Stimulated activated CD4-positive, alpha-beta T cell treated with anti-CD3 and anti-CD28 coated beads, Interleukin-2, amount 100 ng/mL, for 24 hours (primary cell): ENCODE data around the gene FAM234A.
"Not testable (repeated sequence)": the region's sequence is repeated elsewhere in the genome, so short reads cannot be mapped to it uniquely, and the experiment has no call there.

Experiments
- DNase-seq, 2 donors: peaks; one replicate each; pipeline ENCODE4 v3.0.0-alpha.2; 2020

The FAM234A gene

GRCh38 chr16:266258-267164 is 31.9 kb downstream of the FAM234A start:
- no peak for DNase-seq

GRCh38 chr16:267562-267961 is 32.9 kb downstream of the FAM234A start:
- DNase-seq: not testable (repeated sequence)

GRCh38 chr16:268141-269053 is 33.8 kb downstream of the FAM234A start:
- no peak for DNase-seq

- no peak for DNase-seq
These were observed 34.6 kb downstream of the FAM234A start for GRCh38 chr16:269061-269796.

- DNase-seq: no peak
These were observed 36.0 kb downstream of the FAM234A start for GRCh38 chr16:270381-271255.

- no peak for DNase-seq
These were observed 38.3 kb downstream of the FAM234A start for GRCh38 chr16:272633-273546.

- DNase-seq: no peak
These were observed 39.2 kb downstream of the FAM234A start for GRCh38 chr16:273547-274421.

GRCh38 chr16:275041-275641 is 40.5 kb downstream of the FAM234A start:
- DNase-seq: peak in 1 of 2 donors; percentile 31

GRCh38 chr16:275786-276232 is 41.2 kb downstream of the FAM234A start, which contains the start of gene RGS11:
Gene RGS11, minus strand, starts transcription at chr16:275944. Its CDS starts 33 bp downstream, at chr16:275911.
- no peak for DNase-seq

GRCh38 chr16:276426-277077 is 41.9 kb downstream of the FAM234A start:
- no peak for DNase-seq

- peak in 1 of 2 donors; percentile 16 for DNase-seq
These were observed 44.3 kb downstream of the FAM234A start for GRCh38 chr16:278863-279366.

- DNase-seq: no peak
These were observed 44.9 kb downstream of the FAM234A start for GRCh38 chr16:279531-279930.

- DNase-seq: no peak
These were observed 45.4 kb downstream of the FAM234A start for GRCh38 chr16:280005-280460.

GRCh38 chr16:280552-280951 is 45.9 kb downstream of the FAM234A start, which contains the start of gene ARHGDIG:
Gene ARHGDIG, plus strand, starts transcription at chr16:280591. Its CDS starts 90 bp downstream, at chr16:280681.
- DNase-seq: no peak

GRCh38 chr16:280991-281659 is 46.5 kb downstream of the FAM234A start:
- DNase-seq: no peak

GRCh38 chr16:281660-282255 is 47.1 kb downstream of the FAM234A start:
- DNase-seq: no peak

- DNase-seq: no peak
These were observed 47.9 kb downstream of the FAM234A start for GRCh38 chr16:282491-282890.
